NCI-H2227 (cell line): Measurements from ENCODE around the gene DTWD2.
A peak's percentile ranks its signal among the peaks of the same experiment; 100 is the strongest.
"Not testable (repeated sequence)": the region's sequence is repeated elsewhere in the genome, so short reads cannot be mapped to it uniquely, and the experiment has no call there.

Source experiments
- DNase-seq: peaks from one replicate; lab custom pipeline; 2025; ENCODE audit not compliant: unreplicated experiment; lab: John Stamatoyannopoulos, UW

DTWD2 gene

GRCh38 chr5:118882666-118883065 is 105.7 kb downstream of the DTWD2 start:
- DNase-seq = no peak

- not testable (repeated sequence) for DNase-seq
These were observed 111.5 kb downstream of the DTWD2 start for GRCh38 chr5:118876852-118877251.

GRCh38 chr5:118875131-118875530 is 113.2 kb downstream of the DTWD2 start:
- DNase-seq = no peak

- DNase-seq = no peak
These were observed 114.9 kb downstream of the DTWD2 start for GRCh38 chr5:118873417-118873816.

GRCh38 chr5:118863345-118863744 is 125.0 kb downstream of the DTWD2 start:
- DNase-seq = no peak

- no peak for DNase-seq
These were observed 125.8 kb downstream of the DTWD2 start for GRCh38 chr5:118862596-118862995.

- DNase-seq = no peak
These were observed 130.6 kb downstream of the DTWD2 start for GRCh38 chr5:118857700-118858099.

- no peak for DNase-seq
These were observed 133.5 kb downstream of the DTWD2 start for GRCh38 chr5:118854819-118855218.

GRCh38 chr5:118851785-118852184 is 136.6 kb downstream of the DTWD2 start:
- DNase-seq = not testable (repeated sequence)

- DNase-seq = not testable (repeated sequence)
These were observed 138.8 kb downstream of the DTWD2 start for GRCh38 chr5:118849507-118849906.

- no peak for DNase-seq
These were observed 144.0 kb downstream of the DTWD2 start for GRCh38 chr5:118844351-118844750.

GRCh38 chr5:118834710-118835109 is 153.6 kb downstream of the DTWD2 start:
- no peak for DNase-seq

- DNase-seq = no peak
These were observed 155.4 kb downstream of the DTWD2 start for GRCh38 chr5:118832974-118833373.

GRCh38 chr5:118825226-118825625 is 163.1 kb downstream of the DTWD2 start:
- DNase-seq = no peak

GRCh38 chr5:118818604-118819003 is 169.7 kb downstream of the DTWD2 start:
- DNase-seq = no peak

- no peak for DNase-seq
These were observed 179.9 kb downstream of the DTWD2 start for GRCh38 chr5:118808441-118808840.

- no peak for DNase-seq
These were observed 181.8 kb downstream of the DTWD2 start for GRCh38 chr5:118806571-118806970.

- DNase-seq = no peak
These were observed 186.0 kb downstream of the DTWD2 start for GRCh38 chr5:118802335-118802734.

GRCh38 chr5:118796081-118796480 is 192.3 kb downstream of the DTWD2 start:
- DNase-seq = no peak

- no peak for DNase-seq
These were observed 194.1 kb downstream of the DTWD2 start for GRCh38 chr5:118794281-118794680.

- DNase-seq = no peak
These were observed 194.7 kb downstream of the DTWD2 start for GRCh38 chr5:118793652-118794051.

GRCh38 chr5:118793091-118793490 is 195.3 kb downstream of the DTWD2 start:
- no peak for DNase-seq

- peak; percentile 59 for DNase-seq
These were observed 196.2 kb downstream of the DTWD2 start for GRCh38 chr5:118791926-118792734.
